H1 (cell line): Measurements from ENCODE around the gene EPHA8. TPM values are rescaled to one million over a fixed set of nuclear protein-coding genes. Genes with fewer than 3 reads are reported as not detected.

Experiments
- CTCF ChIA-PET: fragments of 300-600 bp; sonication (Branson Sonifier 250); formaldehyde crosslinking; loops from one replicate; lab custom pipeline; 2021; ENCODE audit not compliant: partially characterized antibody; lab: Charles Lee
- POLR2A ChIA-PET: fragments of 300-600 bp; sonication (Branson Sonifier 250); formaldehyde crosslinking; loops from one replicate; lab custom pipeline; 2021; ENCODE audit warnings: inconsistent platforms; ENCODE audit not compliant: partially characterized antibody; lab: Charles Lee
- DNase-seq, 2 experiments: peaks; one replicate each; pipeline versions ENCODE4 v3.0.0 to v3.0.0-alpha.2; 2010 to 2022; ENCODE audit warnings: low spot score in 2 of 2, low read depth in 1 of 2, mixed read lengths in 1 of 2
- FAIRE-seq: peaks from 2 replicates; lab custom pipeline; 2011; peaks lifted over from hg19 to GRCh38; lab: Jason Lieb, UNC
- H2AFZ ChIP-seq: 2 replicates; pipeline ENCODE4 v1.8.1; 2012; ENCODE audit warnings: low read length, inconsistent platforms
- H2AK5ac ChIP-seq: 2 replicates; pipeline ENCODE4 v1.6.1; 2013; ENCODE audit warnings: low read depth, low read length
- H2BK120ac ChIP-seq: replicated peaks from 2 replicates; pipeline ENCODE3; 2013; ENCODE audit warnings: low read depth, low read length, inconsistent platforms
- H2BK12ac ChIP-seq: 2 replicates; pipeline ENCODE4 v1.6.1; 2013; ENCODE audit warnings: low read depth, low read length
- H2BK15ac ChIP-seq: 2 replicates; pipeline ENCODE4 v1.6.1; 2013; ENCODE audit warnings: low read length
- H2BK20ac ChIP-seq: 2 replicates; pipeline ENCODE4 v1.6.1; 2013; ENCODE audit warnings: low read length
- H2BK5ac ChIP-seq: 2 replicates; pipeline ENCODE4 v1.6.1; 2013; ENCODE audit warnings: low read depth, low read length
- H3K14ac ChIP-seq: 2 replicates; pipeline ENCODE4 v1.6.1; 2013; ENCODE audit warnings: inconsistent platforms; ENCODE audit not compliant: insufficient read length
- H3K18ac ChIP-seq: 2 replicates; pipeline ENCODE4 v1.6.1; 2013; ENCODE audit warnings: low read length; ENCODE audit errors: extremely low read depth
- H3K23ac ChIP-seq: 2 replicates; pipeline ENCODE4 v1.6.1; 2013; ENCODE audit warnings: inconsistent platforms; ENCODE audit not compliant: insufficient read length
- H3K23me2 ChIP-seq: 2 replicates; pipeline ENCODE4 v1.6.1; 2013; ENCODE audit warnings: low read depth, low read length
- H3K27ac ChIP-seq: 2 replicates; pipeline ENCODE4 v1.6.1; 2011; ENCODE audit warnings: low read depth, low read length, inconsistent platforms
- H3K27me3 ChIP-seq, 4 experiments: replicated peaks in 1 of 4; 1 replicate in 1 of 4; 2 replicates in 3 of 4; pipeline versions ENCODE4 v1.6.1 to v1.8.1; 2011 to 2013; ENCODE audit warnings: low read length in 3 of 4, mild to moderate bottlenecking in 3 of 4, inconsistent platforms in 2 of 4, mixed read lengths in 2 of 4, moderate library complexity in 1 of 4; ENCODE audit not compliant: control insufficient read depth in 3 of 4, insufficient read depth in 3 of 4; ENCODE audit errors: extremely low read depth in 1 of 4
- H3K36me3 ChIP-seq, 4 experiments: 2 replicates each; pipeline versions ENCODE4 v1.6.1 to v1.8.1; 2011 to 2013; ENCODE audit warnings: mild to moderate bottlenecking in 4 of 4, low read length in 3 of 4, moderate library complexity in 2 of 4, control low read depth in 1 of 4, inconsistent platforms in 1 of 4; ENCODE audit not compliant: insufficient read depth in 4 of 4, control insufficient read depth in 2 of 4
- H3K4ac ChIP-seq: replicated peaks from 2 replicates; pipeline ENCODE3; 2013; ENCODE audit warnings: low read length, low read depth, mixed read lengths, inconsistent platforms; ENCODE audit not compliant: insufficient read length
- H3K4me1 ChIP-seq, 4 experiments: replicated peaks in 1 of 4; 1 replicate in 1 of 4; 2 replicates in 3 of 4; pipeline versions ENCODE4 v1.6.1 to v1.8.1; 2011 to 2013; ENCODE audit warnings: low read length in 3 of 4, inconsistent platforms in 2 of 4, mixed read lengths in 1 of 4; ENCODE audit not compliant: insufficient read depth in 4 of 4, control insufficient read depth in 3 of 4
- H3K4me2 ChIP-seq, 2 experiments: 2 replicates each; pipeline versions ENCODE4 v1.6.1 to v1.8.1; 2011 to 2013; ENCODE audit warnings: low read depth in 2 of 2, low read length in 2 of 2, control low read depth in 1 of 2, inconsistent platforms in 1 of 2, mild to moderate bottlenecking in 1 of 2; ENCODE audit not compliant: insufficient read depth in 1 of 2
- H3K4me3 ChIP-seq, 4 experiments: fragments of 200-600, 300-600 bp in 1 of 4; sonication (generic), shearing (Covaris generic), sonication (Bioruptor Twin) in 1 of 4; 2 replicates each; pipeline versions ENCODE4 v1.5.1 to v1.8.1; 2011 to 2016; ENCODE audit warnings: low read length in 4 of 4, low read depth in 3 of 4, control low read depth in 2 of 4, inconsistent platforms in 2 of 4, mild to moderate bottlenecking in 2 of 4, mixed read lengths in 1 of 4, moderate library complexity in 1 of 4; ENCODE audit not compliant: insufficient read depth in 2 of 4; ENCODE audit errors: extremely low read depth in 1 of 4
- H3K56ac ChIP-seq: replicated peaks from 2 replicates; pipeline ENCODE3; 2013; ENCODE audit warnings: low read depth, mild to moderate bottlenecking, mixed read lengths, low read length, inconsistent platforms; ENCODE audit not compliant: insufficient read length
- H3K79me1 ChIP-seq: 2 replicates; pipeline ENCODE4 v1.6.1; 2013; ENCODE audit warnings: low read depth, low read length, control low read depth
- H3K79me2 ChIP-seq, 2 experiments: 2 replicates each; pipeline versions ENCODE4 v1.6.1 to v1.8.1; 2012 to 2013; ENCODE audit warnings: low read length in 2 of 2, mild to moderate bottlenecking in 2 of 2, inconsistent platforms in 1 of 2; ENCODE audit not compliant: insufficient read depth in 2 of 2, control insufficient read depth in 1 of 2
- H3K9ac ChIP-seq, 4 experiments: replicated peaks in 1 of 4; 1 replicate in 1 of 4; 2 replicates in 3 of 4; pipeline versions ENCODE4 v1.6.1 to v1.8.1; 2011 to 2013; ENCODE audit warnings: low read depth in 3 of 4, low read length in 3 of 4, control low read depth in 2 of 4, mild to moderate bottlenecking in 2 of 4, moderate library complexity in 2 of 4, inconsistent platforms in 1 of 4; ENCODE audit errors: extremely low read depth in 1 of 4
- H3K9me3 ChIP-seq, 2 experiments: 2 replicates each; pipeline versions ENCODE4 v1.6.1 to v1.8.1; 2012 to 2013; ENCODE audit warnings: mild to moderate bottlenecking in 2 of 2, moderate library complexity in 2 of 2, control low read depth in 1 of 2, inconsistent platforms in 1 of 2, low read depth in 1 of 2, low read length in 1 of 2, mixed read lengths in 1 of 2; ENCODE audit not compliant: insufficient read depth in 2 of 2
- H4K20me1 ChIP-seq, 2 experiments: replicated peaks in 1 of 2; 2 replicates each; pipeline versions ENCODE3 to v1.8.1; 2011 to 2013; ENCODE audit warnings: inconsistent platforms in 2 of 2, low read length in 2 of 2, mild to moderate bottlenecking in 1 of 2; ENCODE audit not compliant: insufficient read depth in 2 of 2, control insufficient read depth in 1 of 2
- H4K5ac ChIP-seq: 2 replicates; pipeline ENCODE4 v1.6.1; 2013; ENCODE audit warnings: low read length, low read depth, mixed read lengths, inconsistent platforms; ENCODE audit not compliant: insufficient read length
- H4K8ac ChIP-seq: 2 replicates; pipeline ENCODE4 v1.8.0; 2013; ENCODE audit warnings: mild to moderate bottlenecking, moderate library complexity, low read length, inconsistent platforms; ENCODE audit not compliant: insufficient read depth; ENCODE audit errors: extremely low read depth
- H4K91ac ChIP-seq: replicated peaks from 2 replicates; pipeline ENCODE3; 2013; ENCODE audit warnings: low read length, mixed read lengths, inconsistent platforms; ENCODE audit not compliant: insufficient read length
- YY1 ChIP-seq: IDR thresholded peaks from 2 replicates; pipeline ENCODE4 v1.6.1; 2011; ENCODE audit warnings: low read depth, mild to moderate bottlenecking, low read length
- WGBS, 2 experiments: shearing (Covaris generic) in 1 of 2; methylation state at CpG; one replicate each; pipeline versions ENCODE4 v1.1.6 to v1.1.7; 2013 to 2015; ENCODE audit warnings: low lambda C conversion rate in 2 of 2, mixed read lengths in 2 of 2, inconsistent platforms in 1 of 2, low coverage in 1 of 2, missing lambda C conversion rate in 1 of 2; ENCODE audit not compliant: insufficient replicate concordance in 2 of 2, insufficient coverage in 1 of 2, insufficient read length in 1 of 2; ENCODE audit errors: extremely low coverage in 1 of 2, missing lambda C conversion rate in 1 of 2; 5-methylcytosine and 5-hydroxymethylcytosine counted together
- polyA plus RNA-seq, 7 experiments: library from polyadenylated mRNA; depleted of rRNA in 3 of 7; stranded (reverse) in 5 of 7; unstranded in 2 of 7; fragments of >200 nt in 5 of 7; fragments of 200-250 nt in 2 of 7; gene quantifications; 1 replicate in 5 of 7; 2 replicates in 1 of 7; 4 replicates in 1 of 7; pipeline versions ENCODE4 v1.2.1 to v1.2.3, GENCODE V29; 2011 to 2013; ENCODE audit warnings: missing spikeins in 2 of 7, mixed read lengths in 2 of 7
- total RNA-seq: library from RNA; stranded (reverse); fragmentation: NEBNext Ultra II Directional; extraction: Animal tissue kit (Norgen Biotek cat#: 25700); gene quantifications from 2 replicates; pipeline ENCODE4 v1.2.1, GENCODE V29; 2021

The EPHA8 gene
- total and polyA plus RNA-seq, 2 of the 8 experiments (the other 6 are each of a cell fraction or from before 2014, with no cell fraction given) = 4.0 to 8.4 TPM

DNA sequence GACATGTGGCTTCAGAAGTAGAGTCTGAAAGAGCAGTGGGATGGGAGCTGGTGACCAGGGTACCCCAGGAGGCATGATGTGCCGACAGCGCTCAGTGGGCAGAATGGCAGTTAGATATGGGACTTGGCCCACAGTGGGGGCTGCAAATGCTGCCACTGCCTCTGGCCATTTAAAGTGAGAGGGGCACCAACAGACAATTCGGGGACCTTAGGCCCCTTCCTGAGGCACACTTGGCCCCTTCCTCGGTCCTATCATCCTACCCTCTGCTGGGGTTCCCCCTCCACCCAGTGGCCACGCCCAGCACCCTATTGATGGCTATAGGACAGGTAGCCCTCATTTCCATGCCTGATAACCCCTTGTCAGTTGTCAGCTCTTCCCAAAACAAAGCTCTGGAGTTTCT, 36.6 kb upstream of the EPHA8 start:
- Histone ChIP-seq H3K36me3 (peaks cover 0 to 24% (median 12%) of the 10 kb centered on the region in 4 experiments; a peak in 6 of 8 replicates), H2BK15ac (no peak overlapping the region), H3K56ac (no peak overlapping the region), H3K9me3 (no peaks in the 10 kb centered on the region), H4K8ac (no peak overlapping the region), H2BK20ac (no peak overlapping the region), H3K23me2 (0 out of 2 replicates have a peak, but pooled peaks cover 2% of the 10 kb centered on the region), H3K79me2 (no peaks in the 10 kb centered on the region), H3K79me1 (no peaks in the 10 kb centered on the region), H3K4me1 (no peaks in the 10 kb centered on the region), H3K4ac (no peak overlapping the region), H3K4me2 (no peak overlapping the region), H4K20me1 (peaks cover 0 to 2% of the 10 kb centered on the region in 2 experiments), H2BK5ac (no peak overlapping the region), H4K5ac (no peak overlapping the region), H2AK5ac (no peak overlapping the region), H2BK12ac (no peak overlapping the region), H4K91ac (no peak overlapping the region), H3K27me3 (no peaks in the 10 kb centered on the region), H3K27ac (no peak overlapping the region), H2BK120ac (no peak overlapping the region), H3K18ac (no peak overlapping the region), H3K9ac (no peak overlapping the region), H3K4me3 (no peak overlapping the region), H3K23ac (no peak overlapping the region), H2AFZ (no peak overlapping the region), H3K14ac (no peak overlapping the region)
- CTCF ChIA-PET = interaction anchor here (0.6 to 5.2 kb wide), 18 partner anchors 11 to 700 kb away, joined by 3 to 70 read pairs (median 4); partner anchors contain the start of gene C1QC
- POLR2A ChIA-PET = interaction anchor here (1.1 to 1.5 kb wide), 2 partner anchors 109 to 115 kb away, joined by 4 read pairs; partner anchors contain the start of gene C1QA
- 87% methylated on average over 5 of the region's 5 CpGs; no CpG with 5 or more reads in 1 of the 2 experiments for WGBS, 2 experiments
- FAIRE-seq (no peak), DNase-seq (no peak)
- no peak for TF ChIP-seq YY1
